ENCODE measurements around the gene KCNG4.

GRCh38 chr16:84247844-84248243 is 8.0 kb upstream of the KCNG4 start:
- TF ChIP-seq EZH2 (IDR thresholded peaks at IDR 0.05; ENCODE audit: low read depth, unreplicated experiment) (no peak), STAT1 (IDR thresholded peaks at IDR 0.05; ENCODE audit: unreplicated experiment) (no peak), NANOG (IDR thresholded peaks at IDR 0.05; ENCODE audit: borderline replicate concordance) (no peak)
- TF ChIP-seq, protein P1, sequence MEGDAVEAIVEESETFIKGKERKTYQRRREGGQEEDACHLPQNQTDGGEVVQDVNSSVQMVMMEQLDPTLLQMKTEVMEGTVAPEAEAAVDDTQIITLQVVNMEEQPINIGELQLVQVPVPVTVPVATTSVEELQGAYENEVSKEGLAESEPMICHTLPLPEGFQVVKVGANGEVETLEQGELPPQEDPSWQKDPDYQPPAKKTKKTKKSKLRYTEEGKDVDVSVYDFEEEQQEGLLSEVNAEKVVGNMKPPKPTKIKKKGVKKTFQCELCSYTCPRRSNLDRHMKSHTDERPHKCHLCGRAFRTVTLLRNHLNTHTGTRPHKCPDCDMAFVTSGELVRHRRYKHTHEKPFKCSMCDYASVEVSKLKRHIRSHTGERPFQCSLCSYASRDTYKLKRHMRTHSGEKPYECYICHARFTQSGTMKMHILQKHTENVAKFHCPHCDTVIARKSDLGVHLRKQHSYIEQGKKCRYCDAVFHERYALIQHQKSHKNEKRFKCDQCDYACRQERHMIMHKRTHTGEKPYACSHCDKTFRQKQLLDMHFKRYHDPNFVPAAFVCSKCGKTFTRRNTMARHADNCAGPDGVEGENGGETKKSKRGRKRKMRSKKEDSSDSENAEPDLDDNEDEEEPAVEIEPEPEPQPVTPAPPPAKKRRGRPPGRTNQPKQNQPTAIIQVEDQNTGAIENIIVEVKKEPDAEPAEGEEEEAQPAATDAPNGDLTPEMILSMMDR (conservative IDR thresholded peaks at IDR 0.05; ENCODE audit: low read depth in 2 of 2), result no peak

Data from GM23338 (cell line).